Type B pancreatic cell (in vitro differentiated cells): ENCODE measurements around the gene PARVA. TPM values are rescaled to one million over a fixed set of nuclear protein-coding genes. Genes with fewer than 3 reads are reported as not detected.
A peak's percentile ranks its signal among the peaks of the same experiment; 100 is the strongest.

ENCODE experiments used
- DNase-seq: peaks from one replicate; pipeline ENCODE4 v3.0.0; 2021; ENCODE audit warnings: mixed read lengths; ENCODE audit not compliant: unreplicated experiment; ENCODE audit errors: extremely low spot score
- H3K27ac Mint-ChIP-seq: 2 replicates; pipeline ENCODE4 v1.8.0; 2021; ENCODE audit warnings: mild to moderate bottlenecking, mixed read lengths
- H3K27me3 Mint-ChIP-seq: 2 replicates; pipeline ENCODE4 v1.8.0; 2021; ENCODE audit warnings: mixed read lengths
- H3K36me3 Mint-ChIP-seq: 2 replicates; pipeline ENCODE4 v1.8.0; 2021; ENCODE audit warnings: mixed read lengths
- H3K4me1 Mint-ChIP-seq: one replicate; pipeline ENCODE4 v1.8.0; 2021; ENCODE audit warnings: mixed read lengths; ENCODE audit not compliant: unreplicated experiment
- H3K4me3 Mint-ChIP-seq: 2 replicates; pipeline ENCODE4 v1.8.0; 2021; ENCODE audit warnings: mild to moderate bottlenecking, mixed read lengths
- H3K9me3 Mint-ChIP-seq: 2 replicates; pipeline ENCODE4 v1.8.0; 2021; ENCODE audit warnings: mixed read lengths
- total RNA-seq: library from RNA; stranded (reverse); gene quantifications from 2 replicates; pipeline ENCODE4 v1.2.1, GENCODE V29; 2021; ENCODE audit warnings: low replicate concordance
- TF ChIP-seq, protein P1 (sequence below): fragments of 200-600 bp; sonication (generic); conservative IDR thresholded peaks from 2 replicates; pipeline ENCODE4 v1.5.0; 2021; ENCODE audit warnings: antibody characterized with exemption, mild to moderate bottlenecking

The PARVA gene
- total RNA-seq, 1 donor from 2014 or later = 49.4 TPM

DNA sequence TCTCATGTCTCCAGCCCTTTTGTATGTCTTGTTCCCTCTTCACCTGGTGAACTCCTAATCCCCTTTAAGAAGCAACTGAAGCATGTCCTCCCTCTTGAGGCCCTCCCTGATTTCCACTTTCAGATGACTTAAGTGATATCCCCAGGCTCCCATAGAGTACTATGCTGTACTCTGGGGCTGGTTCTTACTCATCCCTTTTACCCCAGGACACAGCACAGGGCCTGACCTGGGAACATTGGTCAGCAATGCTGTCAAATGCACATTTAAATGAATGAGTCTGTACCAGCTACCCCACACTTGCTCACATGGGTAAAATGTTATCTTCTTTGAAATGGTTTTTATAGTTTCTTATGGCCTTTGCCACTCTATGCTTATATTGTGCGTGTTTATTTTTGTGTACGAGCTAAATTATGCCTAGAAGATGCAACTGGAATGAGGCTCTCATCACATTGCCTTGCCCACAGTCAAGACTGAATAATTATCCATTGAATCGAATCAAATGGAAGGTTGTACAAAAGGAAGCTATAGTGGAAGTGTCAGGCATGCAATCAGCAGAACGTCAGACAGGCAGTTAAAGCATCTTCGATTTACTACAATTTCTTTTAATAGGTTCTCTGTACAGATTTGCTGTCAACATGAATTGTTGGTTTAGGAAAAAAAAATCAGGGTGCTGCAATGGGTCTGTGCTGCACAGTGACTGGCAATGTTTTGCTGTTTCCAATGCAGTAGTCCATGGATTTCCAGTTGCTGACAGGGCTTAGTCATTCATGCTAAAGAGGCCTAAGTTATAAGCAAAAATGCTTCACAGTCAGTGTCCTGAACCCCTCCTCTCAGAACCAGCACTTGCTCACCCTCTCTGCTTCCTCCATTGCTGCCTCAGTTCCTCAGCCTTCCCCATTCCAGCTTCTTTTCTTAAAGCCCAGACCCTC lies 79.5 kb downstream of the PARVA start:
- TF ChIP-seq, protein P1, sequence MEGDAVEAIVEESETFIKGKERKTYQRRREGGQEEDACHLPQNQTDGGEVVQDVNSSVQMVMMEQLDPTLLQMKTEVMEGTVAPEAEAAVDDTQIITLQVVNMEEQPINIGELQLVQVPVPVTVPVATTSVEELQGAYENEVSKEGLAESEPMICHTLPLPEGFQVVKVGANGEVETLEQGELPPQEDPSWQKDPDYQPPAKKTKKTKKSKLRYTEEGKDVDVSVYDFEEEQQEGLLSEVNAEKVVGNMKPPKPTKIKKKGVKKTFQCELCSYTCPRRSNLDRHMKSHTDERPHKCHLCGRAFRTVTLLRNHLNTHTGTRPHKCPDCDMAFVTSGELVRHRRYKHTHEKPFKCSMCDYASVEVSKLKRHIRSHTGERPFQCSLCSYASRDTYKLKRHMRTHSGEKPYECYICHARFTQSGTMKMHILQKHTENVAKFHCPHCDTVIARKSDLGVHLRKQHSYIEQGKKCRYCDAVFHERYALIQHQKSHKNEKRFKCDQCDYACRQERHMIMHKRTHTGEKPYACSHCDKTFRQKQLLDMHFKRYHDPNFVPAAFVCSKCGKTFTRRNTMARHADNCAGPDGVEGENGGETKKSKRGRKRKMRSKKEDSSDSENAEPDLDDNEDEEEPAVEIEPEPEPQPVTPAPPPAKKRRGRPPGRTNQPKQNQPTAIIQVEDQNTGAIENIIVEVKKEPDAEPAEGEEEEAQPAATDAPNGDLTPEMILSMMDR = no peak
- H3K36me3 Mint-ChIP-seq = peaks cover under 1% of the 10 kb centered on the region
- no peaks in the 10 kb centered on the region for H3K9me3 Mint-ChIP-seq
- H3K4me1 Mint-ChIP-seq = peaks cover 43% of the 10 kb centered on the region
- no peak for DNase-seq
- no peak overlapping the region for H3K27ac Mint-ChIP-seq
- H3K27me3 Mint-ChIP-seq = no peaks in the 10 kb centered on the region
- H3K4me3 Mint-ChIP-seq = no peak overlapping the region

DNA sequence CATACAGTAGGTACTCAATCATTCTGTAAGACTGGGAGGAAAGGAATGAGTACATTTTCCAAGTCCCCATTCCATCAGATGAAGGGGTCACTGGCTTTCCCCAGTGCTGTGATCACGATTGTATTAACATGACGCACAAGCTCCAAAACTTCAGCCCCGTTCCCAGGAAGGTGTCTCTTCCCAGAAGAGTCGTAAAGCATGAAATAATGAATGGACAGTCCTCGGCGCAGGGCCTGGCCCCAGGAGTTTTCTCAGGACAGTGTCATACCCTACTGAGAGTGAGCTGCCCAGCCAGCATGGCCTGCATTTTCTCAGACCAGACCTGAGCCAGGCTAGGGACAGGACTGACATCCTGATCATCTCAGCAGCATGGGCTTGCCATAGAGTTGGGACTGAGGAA lies 80.7 kb downstream of the PARVA start:
- Mint-ChIP-seq H3K4me1 (peaks cover 48% of the 10 kb centered on the region), H3K27ac (no peak overlapping the region), H3K36me3 (peaks cover 3% of the 10 kb centered on the region), H3K9me3 (no peaks in the 10 kb centered on the region), H3K27me3 (no peaks in the 10 kb centered on the region), H3K4me3 (no peak overlapping the region)
- TF ChIP-seq, protein P1 = no peak
- no peak for DNase-seq

DNA sequence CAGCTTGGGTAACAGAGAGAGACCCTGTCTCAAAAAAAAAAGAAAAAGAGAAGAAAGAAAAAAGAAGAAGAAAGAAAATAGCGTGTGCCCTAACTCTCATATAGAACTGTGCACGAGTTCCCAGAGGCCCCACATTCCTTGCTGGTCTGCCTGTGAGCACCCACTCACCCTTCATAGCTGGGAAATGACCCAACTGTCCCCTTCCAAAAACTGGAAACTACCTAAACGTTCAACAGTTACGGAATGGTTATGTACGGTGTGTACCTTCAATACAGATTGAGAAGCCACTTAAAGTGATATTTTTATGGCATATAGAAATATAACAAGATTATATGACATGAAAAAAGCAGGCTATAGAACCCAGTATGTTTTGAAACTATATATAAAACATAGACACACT lies 82.0 kb downstream of the PARVA start:
- H3K27me3 Mint-ChIP-seq = no peaks in the 10 kb centered on the region
- TF ChIP-seq, protein P1 = no peak

DNA sequence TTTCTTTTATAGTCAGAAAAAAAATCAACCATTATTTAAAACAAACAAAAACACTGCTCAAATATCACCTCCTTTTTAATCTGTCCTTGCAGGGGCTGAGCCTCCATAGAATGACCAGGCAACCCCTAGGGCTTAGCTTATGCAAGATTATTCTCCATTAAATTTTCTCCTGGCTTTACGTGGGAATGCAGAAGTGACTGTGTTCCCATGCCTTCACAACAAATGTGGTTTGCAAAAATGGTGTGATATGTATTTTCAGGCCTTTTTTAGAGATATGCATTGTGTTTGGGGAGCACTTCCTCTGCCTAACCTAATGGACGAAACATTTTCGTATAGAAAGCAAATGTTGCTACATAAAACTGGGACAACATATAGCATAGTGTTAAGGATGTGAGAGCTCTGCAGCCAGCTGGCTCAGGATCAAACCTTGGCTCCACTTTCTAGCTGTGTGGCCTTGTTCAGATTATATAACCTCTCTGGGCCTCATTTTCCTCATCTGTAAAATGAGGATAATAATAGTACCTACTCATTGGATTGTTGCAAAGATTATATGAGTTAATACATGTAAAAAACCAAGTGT lies 82.6 kb downstream of the PARVA start:
- Mint-ChIP-seq H3K9me3 (peaks cover 9% of the 10 kb centered on the region), H3K4me1 (peaks cover 39% of the 10 kb centered on the region), H3K4me3 (no peak overlapping the region), H3K27me3 (no peaks in the 10 kb centered on the region), H3K27ac (no peak overlapping the region), H3K36me3 (peaks cover 14% of the 10 kb centered on the region)
- TF ChIP-seq, protein P1 = no peak
- DNase-seq = no peak

More for the DNA sequence above, 82.0 kb downstream of the PARVA start:
- Mint-ChIP-seq H3K27ac (no peak overlapping the region), H3K36me3 (peaks cover 12% of the 10 kb centered on the region), H3K4me1 (peaks cover 39% of the 10 kb centered on the region), H3K9me3 (peaks cover 6% of the 10 kb centered on the region), H3K4me3 (peak overlapping the region; percentile 26)
- DNase-seq = no peak

DNA sequence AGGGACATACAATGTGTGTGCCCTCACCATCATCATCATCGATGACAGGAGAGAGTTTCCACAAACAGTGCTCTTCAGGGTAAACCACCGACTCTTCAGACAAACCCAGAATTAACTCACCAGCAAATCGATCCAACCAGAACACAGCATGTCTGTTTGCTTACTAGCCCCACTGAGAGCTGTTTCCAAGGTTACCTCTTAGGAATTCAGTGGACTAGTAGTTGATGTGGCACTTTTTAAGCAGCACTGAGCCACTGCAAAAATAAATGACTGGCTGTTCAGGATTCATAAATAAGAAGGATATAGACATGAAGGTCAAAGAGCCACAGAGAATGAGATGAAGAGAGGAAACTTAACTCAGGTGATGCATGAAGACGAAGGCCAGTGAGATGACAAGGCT lies 83.1 kb downstream of the PARVA start:
- TF ChIP-seq, protein P1 = no peak
- no peak for DNase-seq
- peaks cover 9% of the 10 kb centered on the region for H3K9me3 Mint-ChIP-seq
- H3K4me3 Mint-ChIP-seq = no peak overlapping the region
- no peak overlapping the region for H3K27ac Mint-ChIP-seq
- no peaks in the 10 kb centered on the region for H3K27me3 Mint-ChIP-seq
- peaks cover 39% of the 10 kb centered on the region for H3K4me1 Mint-ChIP-seq
- peaks cover 14% of the 10 kb centered on the region for H3K36me3 Mint-ChIP-seq
